Measurements from ENCODE around the gene VPS45. TPM values are rescaled to one million over a fixed set of nuclear protein-coding genes. Genes with fewer than 3 reads are reported as not detected.

VPS45 gene
- total and polyA plus RNA-seq, 2 of the 13 experiments (the other 11 are each of a cell fraction or from before 2014, with no cell fraction given) = 15.2 to 25.2 TPM

- no peak for TF ChIP-seq USF2 (IDR thresholded peaks at IDR 0.05; ENCODE audit: low read depth, low read length)
- 0 out of 2 replicates have a peak, but pooled peaks have one; percentile 44 for TF ChIP-seq USF2 (CRISPR knock-in tag; IDR thresholded peaks at IDR 0.05; ENCODE audit: borderline replicate concordance)
- TF ChIP-seq, protein P1, sequence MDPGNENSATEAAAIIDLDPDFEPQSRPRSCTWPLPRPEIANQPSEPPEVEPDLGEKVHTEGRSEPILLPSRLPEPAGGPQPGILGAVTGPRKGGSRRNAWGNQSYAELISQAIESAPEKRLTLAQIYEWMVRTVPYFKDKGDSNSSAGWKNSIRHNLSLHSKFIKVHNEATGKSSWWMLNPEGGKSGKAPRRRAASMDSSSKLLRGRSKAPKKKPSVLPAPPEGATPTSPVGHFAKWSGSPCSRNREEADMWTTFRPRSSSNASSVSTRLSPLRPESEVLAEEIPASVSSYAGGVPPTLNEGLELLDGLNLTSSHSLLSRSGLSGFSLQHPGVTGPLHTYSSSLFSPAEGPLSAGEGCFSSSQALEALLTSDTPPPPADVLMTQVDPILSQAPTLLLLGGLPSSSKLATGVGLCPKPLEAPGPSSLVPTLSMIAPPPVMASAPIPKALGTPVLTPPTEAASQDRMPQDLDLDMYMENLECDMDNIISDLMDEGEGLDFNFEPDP (CRISPR knock-in tag; conservative IDR thresholded peaks at IDR 0.05) = no peak
- TF ChIP-seq PHB2 (IDR thresholded peaks at IDR 0.05; ENCODE audit: partially characterized antibody) = no peak
- no peak for TF ChIP-seq ZBTB40 (IDR thresholded peaks at IDR 0.05)
- TF ChIP-seq ZBTB40 (CRISPR knock-in tag; IDR thresholded peaks at IDR 0.05) = peak; percentile 4; the same call in 1 of the 2 replicates
- no peak for TF ChIP-seq ZFAT (CRISPR knock-in tag; conservative IDR thresholded peaks at IDR 0.05)
- TF ChIP-seq, protein P2, sequence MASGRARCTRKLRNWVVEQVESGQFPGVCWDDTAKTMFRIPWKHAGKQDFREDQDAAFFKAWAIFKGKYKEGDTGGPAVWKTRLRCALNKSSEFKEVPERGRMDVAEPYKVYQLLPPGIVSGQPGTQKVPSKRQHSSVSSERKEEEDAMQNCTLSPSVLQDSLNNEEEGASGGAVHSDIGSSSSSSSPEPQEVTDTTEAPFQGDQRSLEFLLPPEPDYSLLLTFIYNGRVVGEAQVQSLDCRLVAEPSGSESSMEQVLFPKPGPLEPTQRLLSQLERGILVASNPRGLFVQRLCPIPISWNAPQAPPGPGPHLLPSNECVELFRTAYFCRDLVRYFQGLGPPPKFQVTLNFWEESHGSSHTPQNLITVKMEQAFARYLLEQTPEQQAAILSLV (CRISPR knock-in tag; IDR thresholded peaks at IDR 0.05; ENCODE audit: borderline replicate concordance) = no peak
- TF ChIP-seq, protein P3, sequence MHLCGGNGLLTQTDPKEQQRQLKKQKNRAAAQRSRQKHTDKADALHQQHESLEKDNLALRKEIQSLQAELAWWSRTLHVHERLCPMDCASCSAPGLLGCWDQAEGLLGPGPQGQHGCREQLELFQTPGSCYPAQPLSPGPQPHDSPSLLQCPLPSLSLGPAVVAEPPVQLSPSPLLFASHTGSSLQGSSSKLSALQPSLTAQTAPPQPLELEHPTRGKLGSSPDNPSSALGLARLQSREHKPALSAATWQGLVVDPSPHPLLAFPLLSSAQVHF (CRISPR knock-in tag; IDR thresholded peaks at IDR 0.05) = no peak
Observed at GRCh38 chr1:150066838-150067183, 765 bp upstream of the VPS45 start (continued).

Data from HepG2 (cell line).